Measurements from ENCODE around the gene GMPPA. TPM values are rescaled to one million over a fixed set of nuclear protein-coding genes. Genes with fewer than 3 reads are reported as not detected.

The GMPPA gene
- polyA plus RNA-seq, 2 of the 4 experiments (the other 2 are of a cell fraction), result 36.2 to 46.2 TPM

DNA sequence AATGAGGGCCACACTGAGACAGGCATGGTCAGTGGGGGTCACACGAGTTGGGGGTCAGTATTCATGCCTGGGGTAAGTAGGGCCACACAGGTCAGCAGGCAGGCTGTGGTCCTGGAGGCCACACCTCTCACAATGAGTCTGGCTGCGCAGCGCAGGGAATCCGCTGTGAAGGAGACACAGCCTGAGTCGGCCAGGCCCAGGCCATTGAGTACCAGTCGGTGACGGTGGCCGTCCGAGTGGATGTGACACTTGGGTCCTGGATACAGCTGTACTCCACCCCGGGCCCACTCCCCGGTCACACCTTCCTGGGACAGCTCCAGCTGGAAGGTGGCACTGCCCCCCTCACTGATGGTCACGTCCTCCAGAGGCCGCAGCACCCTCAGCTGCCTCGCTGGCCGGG lies 55.7 kb downstream of the GMPPA start (continued):
- no peak for TF ChIP-seq HOXB5 (CRISPR knock-in tag; IDR thresholded peaks at IDR 0.05)

DNA sequence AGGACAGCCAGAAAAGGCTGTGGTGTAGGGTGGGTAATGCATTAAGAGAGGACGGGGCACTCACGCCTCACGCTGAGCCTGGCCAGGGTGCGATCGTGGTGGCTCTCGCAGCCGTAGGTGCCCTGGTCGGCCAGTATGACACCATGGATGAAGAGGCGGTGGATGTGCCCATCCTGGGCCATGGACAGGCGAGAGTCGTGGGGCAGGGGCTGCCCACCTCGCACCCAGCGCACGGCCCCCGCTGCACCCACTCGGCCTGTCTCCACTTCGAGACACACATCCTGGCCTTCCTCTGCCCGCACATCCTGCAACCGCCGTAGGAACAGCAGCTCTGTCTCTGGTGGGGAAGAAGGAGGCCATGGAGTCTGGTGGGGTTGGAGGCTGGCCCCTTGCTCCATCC lies 57.3 kb downstream of the GMPPA start:
- no peak overlapping the region for H3K4me2 ChIP-seq
- WGBS (ENCODE audit: missing lambda C conversion rate), result 81% methylated on average over 19 of the region's 20 CpGs
- no peak for FAIRE-seq
- H3K27ac ChIP-seq, result no peak overlapping the region
- H3K9me3 ChIP-seq, result no peaks in the 10 kb centered on the region
- TF ChIP-seq, protein P1, sequence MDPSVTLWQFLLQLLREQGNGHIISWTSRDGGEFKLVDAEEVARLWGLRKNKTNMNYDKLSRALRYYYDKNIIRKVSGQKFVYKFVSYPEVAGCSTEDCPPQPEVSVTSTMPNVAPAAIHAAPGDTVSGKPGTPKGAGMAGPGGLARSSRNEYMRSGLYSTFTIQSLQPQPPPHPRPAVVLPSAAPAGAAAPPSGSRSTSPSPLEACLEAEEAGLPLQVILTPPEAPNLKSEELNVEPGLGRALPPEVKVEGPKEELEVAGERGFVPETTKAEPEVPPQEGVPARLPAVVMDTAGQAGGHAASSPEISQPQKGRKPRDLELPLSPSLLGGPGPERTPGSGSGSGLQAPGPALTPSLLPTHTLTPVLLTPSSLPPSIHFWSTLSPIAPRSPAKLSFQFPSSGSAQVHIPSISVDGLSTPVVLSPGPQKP (IDR thresholded peaks at IDR 0.05; ENCODE audit: low read depth, low read length), result no peak
- TF ChIP-seq ZFP36 (IDR thresholded peaks at IDR 0.05; ENCODE audit: borderline replicate concordance, partially characterized antibody), result no peak
- no peak for TF ChIP-seq RNF2 (IDR thresholded peaks at IDR 0.05; ENCODE audit: borderline replicate concordance, low read depth)
- TF ChIP-seq EP300 (IDR thresholded peaks at IDR 0.05), result no peak
- CTCF ChIA-PET, result interaction anchor here (1.1 to 5.5 kb wide), 3 partner anchors 15 to 86 kb away, joined by 3 to 23 read pairs (median 19); no protein-coding TSS in a partner anchor
- POLR2A ChIA-PET, result no interaction called here
- no peak overlapping the region for H3K4me3 ChIP-seq
- no peak for ATAC-seq
- DNase-seq (ENCODE audit: low read depth in 1 of 2, low spot score in 1 of 2), result no peak
- H3K4me1 ChIP-seq, result peaks cover 16% of the 10 kb centered on the region

DNA sequence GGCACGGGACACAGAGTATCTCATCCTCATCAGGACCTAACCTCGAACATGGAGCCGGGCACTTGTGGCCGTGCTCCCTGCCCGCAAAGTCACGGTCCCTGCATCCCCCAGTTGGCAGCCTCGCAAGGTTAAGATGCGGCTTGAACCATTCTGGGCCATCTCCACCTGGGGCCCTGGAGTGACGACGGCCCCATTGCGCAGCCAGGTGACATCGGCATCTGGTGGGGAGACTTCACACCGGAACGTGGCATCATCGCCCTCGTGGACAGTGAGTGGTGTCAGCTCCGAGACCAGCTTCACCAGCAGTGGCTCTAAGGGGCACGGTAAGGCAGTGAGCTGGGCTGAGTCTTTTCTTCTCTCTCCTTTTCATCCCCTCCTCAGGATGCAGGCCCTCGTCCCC lies 57.7 kb downstream of the GMPPA start:
- 74% methylated on average over 15 of the region's 19 CpGs for WGBS (ENCODE audit: missing lambda C conversion rate)
- Histone ChIP-seq H3K27ac (no peak overlapping the region), H3K9me3 (no peaks in the 10 kb centered on the region), H3K4me1 (peaks cover 12% of the 10 kb centered on the region), H3K4me3 (no peak overlapping the region), H3K4me2 (no peak overlapping the region)
- ChIA-PET POLR2A (no interaction called here), CTCF (interaction anchor here (1.1 to 5.5 kb wide), 2 partner anchors 15 to 40 kb away, joined by 3 to 23 read pairs; no protein-coding TSS in a partner anchor)
- DNase-seq (ENCODE audit: low read depth in 1 of 2, low spot score in 1 of 2), result no peak
- TF ChIP-seq POLR2AphosphoS2 (conservative IDR thresholded peaks at IDR 0.05; ENCODE audit: low read length) (no peak), MAZ (IDR thresholded peaks at IDR 0.05; ENCODE audit: borderline replicate concordance, low read depth, low read length) (no peak), BHLHE40 (IDR thresholded peaks at IDR 0.05; ENCODE audit: low read depth, low read length) (no peak), CHD4 (IDR thresholded peaks at IDR 0.05; ENCODE audit: borderline replicate concordance) (no peak), GATA3 (IDR thresholded peaks at IDR 0.05; ENCODE audit: borderline replicate concordance) (no peak), NR3C1 (IDR thresholded peaks at IDR 0.05) (no peak), ZFP36 (IDR thresholded peaks at IDR 0.05; ENCODE audit: borderline replicate concordance, partially characterized antibody) (no peak), JUN (IDR thresholded peaks at IDR 0.05) (no peak)
- TF ChIP-seq, protein P2, sequence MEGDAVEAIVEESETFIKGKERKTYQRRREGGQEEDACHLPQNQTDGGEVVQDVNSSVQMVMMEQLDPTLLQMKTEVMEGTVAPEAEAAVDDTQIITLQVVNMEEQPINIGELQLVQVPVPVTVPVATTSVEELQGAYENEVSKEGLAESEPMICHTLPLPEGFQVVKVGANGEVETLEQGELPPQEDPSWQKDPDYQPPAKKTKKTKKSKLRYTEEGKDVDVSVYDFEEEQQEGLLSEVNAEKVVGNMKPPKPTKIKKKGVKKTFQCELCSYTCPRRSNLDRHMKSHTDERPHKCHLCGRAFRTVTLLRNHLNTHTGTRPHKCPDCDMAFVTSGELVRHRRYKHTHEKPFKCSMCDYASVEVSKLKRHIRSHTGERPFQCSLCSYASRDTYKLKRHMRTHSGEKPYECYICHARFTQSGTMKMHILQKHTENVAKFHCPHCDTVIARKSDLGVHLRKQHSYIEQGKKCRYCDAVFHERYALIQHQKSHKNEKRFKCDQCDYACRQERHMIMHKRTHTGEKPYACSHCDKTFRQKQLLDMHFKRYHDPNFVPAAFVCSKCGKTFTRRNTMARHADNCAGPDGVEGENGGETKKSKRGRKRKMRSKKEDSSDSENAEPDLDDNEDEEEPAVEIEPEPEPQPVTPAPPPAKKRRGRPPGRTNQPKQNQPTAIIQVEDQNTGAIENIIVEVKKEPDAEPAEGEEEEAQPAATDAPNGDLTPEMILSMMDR (IDR thresholded peaks at IDR 0.05), result no peak
- TF ChIP-seq, protein P1 (IDR thresholded peaks at IDR 0.05; ENCODE audit: low read depth, low read length), result no peak
- TF ChIP-seq, protein P3, sequence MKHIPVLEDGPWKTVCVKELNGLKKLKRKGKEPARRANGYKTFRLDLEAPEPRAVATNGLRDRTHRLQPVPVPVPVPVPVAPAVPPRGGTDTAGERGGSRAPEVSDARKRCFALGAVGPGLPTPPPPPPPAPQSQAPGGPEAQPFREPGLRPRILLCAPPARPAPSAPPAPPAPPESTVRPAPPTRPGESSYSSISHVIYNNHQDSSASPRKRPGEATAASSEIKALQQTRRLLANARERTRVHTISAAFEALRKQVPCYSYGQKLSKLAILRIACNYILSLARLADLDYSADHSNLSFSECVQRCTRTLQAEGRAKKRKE (CRISPR knock-in tag; IDR thresholded peaks at IDR 0.05; ENCODE audit: low read depth), result no peak
- TF ChIP-seq, protein P4, sequence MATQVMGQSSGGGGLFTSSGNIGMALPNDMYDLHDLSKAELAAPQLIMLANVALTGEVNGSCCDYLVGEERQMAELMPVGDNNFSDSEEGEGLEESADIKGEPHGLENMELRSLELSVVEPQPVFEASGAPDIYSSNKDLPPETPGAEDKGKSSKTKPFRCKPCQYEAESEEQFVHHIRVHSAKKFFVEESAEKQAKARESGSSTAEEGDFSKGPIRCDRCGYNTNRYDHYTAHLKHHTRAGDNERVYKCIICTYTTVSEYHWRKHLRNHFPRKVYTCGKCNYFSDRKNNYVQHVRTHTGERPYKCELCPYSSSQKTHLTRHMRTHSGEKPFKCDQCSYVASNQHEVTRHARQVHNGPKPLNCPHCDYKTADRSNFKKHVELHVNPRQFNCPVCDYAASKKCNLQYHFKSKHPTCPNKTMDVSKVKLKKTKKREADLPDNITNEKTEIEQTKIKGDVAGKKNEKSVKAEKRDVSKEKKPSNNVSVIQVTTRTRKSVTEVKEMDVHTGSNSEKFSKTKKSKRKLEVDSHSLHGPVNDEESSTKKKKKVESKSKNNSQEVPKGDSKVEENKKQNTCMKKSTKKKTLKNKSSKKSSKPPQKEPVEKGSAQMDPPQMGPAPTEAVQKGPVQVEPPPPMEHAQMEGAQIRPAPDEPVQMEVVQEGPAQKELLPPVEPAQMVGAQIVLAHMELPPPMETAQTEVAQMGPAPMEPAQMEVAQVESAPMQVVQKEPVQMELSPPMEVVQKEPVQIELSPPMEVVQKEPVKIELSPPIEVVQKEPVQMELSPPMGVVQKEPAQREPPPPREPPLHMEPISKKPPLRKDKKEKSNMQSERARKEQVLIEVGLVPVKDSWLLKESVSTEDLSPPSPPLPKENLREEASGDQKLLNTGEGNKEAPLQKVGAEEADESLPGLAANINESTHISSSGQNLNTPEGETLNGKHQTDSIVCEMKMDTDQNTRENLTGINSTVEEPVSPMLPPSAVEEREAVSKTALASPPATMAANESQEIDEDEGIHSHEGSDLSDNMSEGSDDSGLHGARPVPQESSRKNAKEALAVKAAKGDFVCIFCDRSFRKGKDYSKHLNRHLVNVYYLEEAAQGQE (IDR thresholded peaks at IDR 0.05), result no peak
- TF ChIP-seq, protein P5, sequence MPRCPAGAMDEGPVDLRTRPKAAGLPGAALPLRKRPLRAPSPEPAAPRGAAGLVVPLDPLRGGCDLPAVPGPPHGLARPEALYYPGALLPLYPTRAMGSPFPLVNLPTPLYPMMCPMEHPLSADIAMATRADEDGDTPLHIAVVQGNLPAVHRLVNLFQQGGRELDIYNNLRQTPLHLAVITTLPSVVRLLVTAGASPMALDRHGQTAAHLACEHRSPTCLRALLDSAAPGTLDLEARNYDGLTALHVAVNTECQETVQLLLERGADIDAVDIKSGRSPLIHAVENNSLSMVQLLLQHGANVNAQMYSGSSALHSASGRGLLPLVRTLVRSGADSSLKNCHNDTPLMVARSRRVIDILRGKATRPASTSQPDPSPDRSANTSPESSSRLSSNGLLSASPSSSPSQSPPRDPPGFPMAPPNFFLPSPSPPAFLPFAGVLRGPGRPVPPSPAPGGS (IDR thresholded peaks at IDR 0.05), result no peak
- no peak for FAIRE-seq
- ATAC-seq, result no peak

All from A549 (cell line).